Panc1 (cell line): Measurements from ENCODE around the gene CRTAC1.

Source experiments
- POLR2AphosphoS5 ChIP-seq: IDR thresholded peaks from 2 replicates; pipeline ENCODE4 v1.6.1; 2012; ENCODE audit warnings: mild to moderate bottlenecking, low read depth, low read length, moderate library complexity
- SIN3A ChIP-seq: IDR thresholded peaks from 2 replicates; pipeline ENCODE4 v1.6.1; 2012; ENCODE audit warnings: low read depth, mild to moderate bottlenecking, low read length, moderate library complexity, borderline replicate concordance; ENCODE audit not compliant: insufficient read depth
- TF ChIP-seq, protein P1 (sequence below): fragments of 450-650 bp; IDR thresholded peaks from 2 replicates; pipeline ENCODE4 v1.5.1; 2017; ENCODE audit warnings: mild to moderate bottlenecking

DNA sequence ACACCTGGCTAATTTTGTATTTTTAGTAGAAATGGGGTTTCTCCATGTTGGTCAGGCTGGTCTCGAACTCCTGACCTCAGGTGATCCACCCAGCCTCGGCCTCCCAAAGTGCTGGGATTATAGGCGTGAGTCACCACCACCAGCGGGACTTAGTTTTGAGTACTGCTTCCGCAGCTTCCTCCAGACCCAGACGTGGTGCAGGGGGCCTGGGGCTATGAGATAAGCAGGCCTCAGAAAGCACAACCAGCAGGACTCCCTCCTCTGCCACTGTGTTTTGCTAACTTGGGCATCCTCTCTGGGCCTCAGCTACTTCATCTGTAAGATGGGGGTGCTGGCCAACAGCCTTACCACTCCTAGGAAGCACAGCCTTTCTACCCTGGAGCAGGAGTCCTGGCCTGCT is 143.0 kb downstream of the CRTAC1 start:
- TF ChIP-seq SIN3A (no peak), POLR2AphosphoS5 (no peak)
- TF ChIP-seq, protein P1, sequence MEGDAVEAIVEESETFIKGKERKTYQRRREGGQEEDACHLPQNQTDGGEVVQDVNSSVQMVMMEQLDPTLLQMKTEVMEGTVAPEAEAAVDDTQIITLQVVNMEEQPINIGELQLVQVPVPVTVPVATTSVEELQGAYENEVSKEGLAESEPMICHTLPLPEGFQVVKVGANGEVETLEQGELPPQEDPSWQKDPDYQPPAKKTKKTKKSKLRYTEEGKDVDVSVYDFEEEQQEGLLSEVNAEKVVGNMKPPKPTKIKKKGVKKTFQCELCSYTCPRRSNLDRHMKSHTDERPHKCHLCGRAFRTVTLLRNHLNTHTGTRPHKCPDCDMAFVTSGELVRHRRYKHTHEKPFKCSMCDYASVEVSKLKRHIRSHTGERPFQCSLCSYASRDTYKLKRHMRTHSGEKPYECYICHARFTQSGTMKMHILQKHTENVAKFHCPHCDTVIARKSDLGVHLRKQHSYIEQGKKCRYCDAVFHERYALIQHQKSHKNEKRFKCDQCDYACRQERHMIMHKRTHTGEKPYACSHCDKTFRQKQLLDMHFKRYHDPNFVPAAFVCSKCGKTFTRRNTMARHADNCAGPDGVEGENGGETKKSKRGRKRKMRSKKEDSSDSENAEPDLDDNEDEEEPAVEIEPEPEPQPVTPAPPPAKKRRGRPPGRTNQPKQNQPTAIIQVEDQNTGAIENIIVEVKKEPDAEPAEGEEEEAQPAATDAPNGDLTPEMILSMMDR: no peak
